Loucy (cell line): ENCODE results near the gene SGPP2.

Source experiments
- H2AFZ ChIP-seq: fragments of 200-600 bp; sonication (generic); 2 replicates; pipeline ENCODE4 v1.6.0; 2016; ENCODE audit warnings: antibody characterized with exemption, mild to moderate bottlenecking, low read length, moderate library complexity
- H3F3A ChIP-seq: fragments of 200-600 bp; 2 replicates; pipeline ENCODE4 v1.6.0; 2016; ENCODE audit warnings: antibody characterized with exemption, low read depth, mild to moderate bottlenecking
- H3K27me3 ChIP-seq: fragments of 200-600 bp; sonication (generic); 2 replicates; pipeline ENCODE4 v1.6.1; 2014; ENCODE audit warnings: low read length, mild to moderate bottlenecking; ENCODE audit not compliant: insufficient read depth, poor library complexity, severe bottlenecking
- H3K36me3 ChIP-seq: fragments of 200-600 bp; sonication (generic); 2 replicates; pipeline ENCODE4 v1.6.1; 2016; ENCODE audit warnings: low read length; ENCODE audit not compliant: insufficient read depth
- H3K4me1 ChIP-seq: fragments of 200-600 bp; sonication (generic); 2 replicates; pipeline ENCODE4 v1.5.1; 2014; ENCODE audit warnings: low read length, mild to moderate bottlenecking; ENCODE audit not compliant: insufficient read depth, poor library complexity, severe bottlenecking
- H3K4me2 ChIP-seq: fragments of 200-600 bp; sonication (generic); 2 replicates; pipeline ENCODE4 v1.6.0; 2014; ENCODE audit warnings: antibody characterized with exemption, low read length, low read depth, mild to moderate bottlenecking; ENCODE audit not compliant: poor library complexity, severe bottlenecking
- H3K4me3 ChIP-seq: fragments of 200-600 bp; sonication (generic); 2 replicates; pipeline ENCODE4 v1.5.1; 2014; ENCODE audit warnings: low read length, mild to moderate bottlenecking, mixed read lengths; ENCODE audit not compliant: poor library complexity, severe bottlenecking
- H3K79me2 ChIP-seq: fragments of 200-600 bp; sonication (generic); 2 replicates; pipeline ENCODE4 v1.6.1; 2014; ENCODE audit warnings: low read length; ENCODE audit not compliant: insufficient read depth
- H3K9ac ChIP-seq: fragments of 200-600 bp; sonication (generic); 2 replicates; pipeline ENCODE4 v1.6.0; 2014; ENCODE audit warnings: mild to moderate bottlenecking, low read depth, low read length, moderate library complexity; ENCODE audit not compliant: poor library complexity, severe bottlenecking
- H3K9me2 ChIP-seq: fragments of 200-600 bp; sonication (generic); replicated peaks from 2 replicates; pipeline ENCODE4 v1.6.1; 2016; ENCODE audit warnings: low read depth, low read length, mixed read lengths
- H3K9me3 ChIP-seq: fragments of 200-600 bp; sonication (generic); 2 replicates; pipeline ENCODE4 v1.6.1; 2014; ENCODE audit warnings: mild to moderate bottlenecking, antibody characterized with exemption, low read length, low read depth; ENCODE audit not compliant: insufficient read depth
- H4K20me1 ChIP-seq: fragments of 200-600 bp; sonication (generic); 2 replicates; pipeline ENCODE4 v1.6.0; 2014; ENCODE audit warnings: antibody characterized with exemption, low read length, mild to moderate bottlenecking; ENCODE audit not compliant: insufficient read depth, poor library complexity, severe bottlenecking
- CTCF ChIP-seq: fragments of 200-600 bp; sonication (generic); conservative IDR thresholded peaks from 2 replicates; pipeline ENCODE4 v1.5.1; 2014; ENCODE audit warnings: mild to moderate bottlenecking, antibody characterized with exemption, low read length
- EZH2phosphoT487 ChIP-seq: fragments of 200-600 bp; IDR thresholded peaks from 2 replicates; pipeline ENCODE4 v1.6.1; 2018; ENCODE audit warnings: antibody characterized with exemption, mild to moderate bottlenecking, moderate library complexity, borderline replicate concordance

The SGPP2 gene

GRCh38 chr2:222452422-222452950 is 28.1 kb downstream of the SGPP2 start:
- Histone ChIP-seq H2AFZ (no peak overlapping the region), H3F3A (no peaks in the 10 kb centered on the region)
- TF ChIP-seq EZH2phosphoT487 (no peak), CTCF (no peak)

GRCh38 chr2:222456479-222457077 is 32.2 kb downstream of the SGPP2 start:
- Histone ChIP-seq H3K4me2 (no peak overlapping the region), H3K4me3 (no peak overlapping the region), H2AFZ (no peak overlapping the region), H3F3A (no peaks in the 10 kb centered on the region), H3K9me3 (no peaks in the 10 kb centered on the region), H3K27me3 (no peaks in the 10 kb centered on the region), H3K9ac (no peak overlapping the region), H3K79me2 (no peaks in the 10 kb centered on the region), H3K4me1 (no peaks in the 10 kb centered on the region), H3K36me3 (no peaks in the 10 kb centered on the region), H3K9me2 (no peaks in the 10 kb centered on the region), H4K20me1 (no peaks in the 10 kb centered on the region)
- TF ChIP-seq CTCF (no peak), EZH2phosphoT487 (no peak)

More at GRCh38 chr2:222452422-222452950, 28.1 kb downstream of the SGPP2 start:
- Histone ChIP-seq H3K79me2 (no peaks in the 10 kb centered on the region), H3K4me2 (no peak overlapping the region), H3K9ac (no peak overlapping the region), H3K9me3 (no peaks in the 10 kb centered on the region), H3K4me3 (no peak overlapping the region), H3K4me1 (no peaks in the 10 kb centered on the region), H3K9me2 (no peaks in the 10 kb centered on the region), H4K20me1 (no peaks in the 10 kb centered on the region), H3K27me3 (no peaks in the 10 kb centered on the region), H3K36me3 (no peaks in the 10 kb centered on the region)

DNA sequence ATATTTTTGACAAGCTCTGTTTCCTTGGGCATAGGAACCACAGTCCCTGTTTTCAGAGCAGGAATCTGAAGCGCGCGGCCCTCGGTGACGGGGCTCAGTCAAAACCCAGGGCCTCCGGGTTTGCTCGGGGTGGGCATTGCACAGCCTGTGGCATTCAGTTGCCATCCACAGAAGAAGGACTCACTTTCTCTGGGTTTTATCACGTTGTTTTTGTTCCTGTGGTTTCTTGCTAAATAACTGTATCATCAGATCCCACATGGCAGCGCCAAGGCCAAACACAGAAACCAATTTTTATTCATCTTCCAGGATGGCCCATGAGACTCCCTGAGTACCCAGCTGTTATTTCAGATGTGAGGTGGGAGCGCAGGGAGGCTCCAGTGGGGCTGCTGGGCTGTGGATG is 35.6 kb downstream of the SGPP2 start:
- Histone ChIP-seq H3K4me1 (no peaks in the 10 kb centered on the region), H3K9me3 (no peaks in the 10 kb centered on the region), H3K4me2 (no peak overlapping the region), H4K20me1 (no peaks in the 10 kb centered on the region), H3K9ac (no peak overlapping the region), H3F3A (no peaks in the 10 kb centered on the region), H3K36me3 (no peaks in the 10 kb centered on the region), H2AFZ (no peak overlapping the region), H3K27me3 (no peaks in the 10 kb centered on the region), H3K79me2 (no peaks in the 10 kb centered on the region), H3K9me2 (no peaks in the 10 kb centered on the region), H3K4me3 (no peak overlapping the region)
- TF ChIP-seq EZH2phosphoT487, result no peak
- no peak for TF ChIP-seq CTCF
